Right cardiac atrium (tissue), 5 donors: ENCODE results near the gene TARS2. TPM values are rescaled to one million over a fixed set of nuclear protein-coding genes. Genes with fewer than 3 reads are reported as not detected.

ENCODE experiments used
- ATAC-seq, 2 donors: fragments of 200-7000 bp; cut with Tn5 transposase; one replicate each; pipeline versions ENCODE4 v1.8.0 to v1.9.1; 2020; ENCODE audit warnings: moderate library complexity in 2 of 2, mild to moderate bottlenecking in 1 of 2
- DNase-seq, 3 donors: peaks; one replicate each; pipeline ENCODE4 v3.0.0-alpha.2; 2020
- H3K27ac ChIP-seq: one replicate; pipeline ENCODE4 v1.5.1; 2013; ENCODE audit warnings: mild to moderate bottlenecking, low read length, control low read depth, moderate library complexity
- H3K27me3 ChIP-seq: one replicate; pipeline ENCODE4 v1.6.1; 2013; ENCODE audit not compliant: control insufficient read depth, insufficient read depth
- H3K4me1 ChIP-seq: one replicate; pipeline ENCODE4 v1.6.1; 2013; ENCODE audit warnings: low read length; ENCODE audit not compliant: control insufficient read depth, insufficient read depth
- H3K4me3 ChIP-seq: one replicate; pipeline ENCODE4 v1.5.1; 2013; ENCODE audit warnings: low read length, control low read depth
- H3K9me3 ChIP-seq: one replicate; pipeline ENCODE4 v1.6.1; 2013; ENCODE audit warnings: low read length; ENCODE audit not compliant: control insufficient read depth
- WGBS: extraction: QIAGEN DNeasy Blood & Tissue Kit; methylation state at CpG from one replicate; pipeline ENCODE4 v1.1.7; 2013; 5-methylcytosine and 5-hydroxymethylcytosine counted together
- intact Hi-C, 4 donors: fragments of 100-400 bp; cut with DNase I; formaldehyde crosslinking; loops; one replicate each; pipeline versions ENCODE4 v1.11.0 to v1.14.0; 2022 to 2023
- long read RNA-seq, 4 donors: library from polyadenylated mRNA; unstranded; transcript quantifications; one replicate each; pipeline ENCODE4 v2.0.0, GENCODE V29; 2020 to 2021
- polyA plus RNA-seq: library from polyadenylated mRNA; stranded (reverse); fragments of 200-250 nt; gene quantifications from one replicate; pipeline ENCODE4 v1.2.3, GENCODE V29; 2013
- total RNA-seq, 4 donors: library from RNA; stranded (reverse); fragmentation: NEBNext Ultra II Directional; extraction: Animal tissue kit (Norgen Biotek cat#: 25700); gene quantifications; one replicate each; pipeline ENCODE4 v1.2.1, GENCODE V29; 2021
- donor health status: healthy with polysubstance abuse.
- donor health status: DM: no; HTN: yes; CAD: no.
- donor health status: DM: no; HTN: no; CAD: no.
- donor health status: DM: no; HTN: yes; CAD: no; lungs with severe emphysema.
- donor health status: DM: yes; HTN: yes; CAD: no.

The TARS2 gene, protein sequence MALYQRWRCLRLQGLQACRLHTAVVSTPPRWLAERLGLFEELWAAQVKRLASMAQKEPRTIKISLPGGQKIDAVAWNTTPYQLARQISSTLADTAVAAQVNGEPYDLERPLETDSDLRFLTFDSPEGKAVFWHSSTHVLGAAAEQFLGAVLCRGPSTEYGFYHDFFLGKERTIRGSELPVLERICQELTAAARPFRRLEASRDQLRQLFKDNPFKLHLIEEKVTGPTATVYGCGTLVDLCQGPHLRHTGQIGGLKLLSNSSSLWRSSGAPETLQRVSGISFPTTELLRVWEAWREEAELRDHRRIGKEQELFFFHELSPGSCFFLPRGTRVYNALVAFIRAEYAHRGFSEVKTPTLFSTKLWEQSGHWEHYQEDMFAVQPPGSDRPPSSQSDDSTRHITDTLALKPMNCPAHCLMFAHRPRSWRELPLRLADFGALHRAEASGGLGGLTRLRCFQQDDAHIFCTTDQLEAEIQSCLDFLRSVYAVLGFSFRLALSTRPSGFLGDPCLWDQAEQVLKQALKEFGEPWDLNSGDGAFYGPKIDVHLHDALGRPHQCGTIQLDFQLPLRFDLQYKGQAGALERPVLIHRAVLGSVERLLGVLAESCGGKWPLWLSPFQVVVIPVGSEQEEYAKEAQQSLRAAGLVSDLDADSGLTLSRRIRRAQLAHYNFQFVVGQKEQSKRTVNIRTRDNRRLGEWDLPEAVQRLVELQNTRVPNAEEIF
- total RNA-seq: 10 to 100 TPM; 15.1 to 23.2 (median 22.1) TPM
- polyA plus RNA-seq: 20.0 TPM
- long read RNA-seq, donor 1, transcript TARS2-214 (16 exons, 2,162 nt): minor isoform, 10 of 65 reads
- long read RNA-seq, donor 1, transcript TARS2-204 (18 exons, 2,729 nt): major isoform, 20 of 65 reads
- long read RNA-seq, donor 1, partial matches to known transcripts: 21 of 65 reads
- long read RNA-seq, donor 1, other reads (novel, unspliced or antisense): 14 of 65 reads
- long read RNA-seq, donor 2, transcript TARS2-204 (18 exons, 2,729 nt): major isoform, 15 of 27 reads
- long read RNA-seq, donor 2, partial matches to known transcripts: 4 of 27 reads
- long read RNA-seq, donor 2, other reads (novel, unspliced or antisense): 5 of 27 reads
- long read RNA-seq, donor 3, transcript TARS2-204 (18 exons, 2,729 nt): major isoform, 22 of 81 reads
- long read RNA-seq, donor 3, transcript TARS2-214 (16 exons, 2,162 nt): minor isoform, 19 of 81 reads
- long read RNA-seq, donor 3, partial matches to known transcripts: 25 of 81 reads
- long read RNA-seq, donor 3, other reads (novel, unspliced or antisense): 15 of 81 reads
- long read RNA-seq, donor 4, transcript TARS2-214 (16 exons, 2,162 nt): minor isoform, 7 of 31 reads
- long read RNA-seq, donor 4, transcript TARS2-204 (18 exons, 2,729 nt): major isoform, 14 of 31 reads
- long read RNA-seq, donor 4, partial matches to known transcripts: 2 of 31 reads
- long read RNA-seq, donor 4, other reads (novel, unspliced or antisense): 8 of 31 reads

DNA sequence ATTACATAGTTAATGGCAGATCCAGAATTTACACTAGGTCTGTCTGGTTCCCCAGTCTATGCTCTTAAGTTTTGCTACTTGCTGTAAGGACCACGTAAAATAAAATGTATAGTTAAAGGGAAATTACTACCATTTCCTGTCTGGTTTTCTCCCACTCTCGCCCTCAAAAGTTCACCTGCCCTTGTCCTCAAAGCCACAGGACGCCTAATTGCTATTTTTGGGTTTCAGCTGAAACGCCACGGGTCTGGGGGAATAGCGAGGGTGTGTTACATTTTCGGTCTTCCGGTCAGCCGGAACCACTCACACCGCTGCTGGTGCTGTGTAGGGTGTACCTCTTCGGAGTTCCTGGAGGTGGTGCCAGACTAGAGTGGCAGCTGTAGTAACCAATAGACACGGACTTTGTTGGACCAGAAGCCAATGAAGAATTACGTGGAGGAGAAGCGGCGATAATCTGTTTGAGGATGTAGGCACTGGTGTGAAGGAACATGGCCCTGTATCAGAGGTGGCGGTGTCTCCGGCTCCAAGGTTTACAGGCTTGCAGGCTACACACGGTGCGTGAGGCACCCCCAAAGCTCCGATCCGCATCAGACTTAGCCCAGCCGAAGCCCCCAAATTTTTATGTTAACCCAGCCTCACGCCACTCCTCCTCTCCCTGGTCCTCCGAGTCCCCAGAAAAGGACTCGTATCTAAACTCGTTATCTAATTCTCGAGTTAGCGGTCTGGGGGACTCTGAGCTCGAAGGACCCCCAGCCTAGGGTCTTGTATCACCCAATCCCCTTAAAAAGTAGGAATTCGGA lies at the start of gene TARS2:
Gene TARS2 (plus strand): TSS at position 454 of the 797 bp plus-strand sequence. CDS start 32 bp downstream, at position 486.
- no peaks in the 10 kb centered on the region for H3K27me3 ChIP-seq
- H3K4me3 ChIP-seq: peak within 1 kb of the TSS; percentile 78
- H3K4me1 ChIP-seq: peaks cover 5% of the 10 kb centered on the region
- H3K27ac ChIP-seq: peak within 1 kb of the TSS; percentile 74
- intact Hi-C loops: no loop called here
- ATAC-seq (peak; percentile 100), DNase-seq (peak; percentile 92 to 95 (median 94))
- H3K9me3 ChIP-seq: no peaks in the 10 kb centered on the region
- under 1% methylated on average over 30 of the region's 30 CpGs for WGBS

DNA sequence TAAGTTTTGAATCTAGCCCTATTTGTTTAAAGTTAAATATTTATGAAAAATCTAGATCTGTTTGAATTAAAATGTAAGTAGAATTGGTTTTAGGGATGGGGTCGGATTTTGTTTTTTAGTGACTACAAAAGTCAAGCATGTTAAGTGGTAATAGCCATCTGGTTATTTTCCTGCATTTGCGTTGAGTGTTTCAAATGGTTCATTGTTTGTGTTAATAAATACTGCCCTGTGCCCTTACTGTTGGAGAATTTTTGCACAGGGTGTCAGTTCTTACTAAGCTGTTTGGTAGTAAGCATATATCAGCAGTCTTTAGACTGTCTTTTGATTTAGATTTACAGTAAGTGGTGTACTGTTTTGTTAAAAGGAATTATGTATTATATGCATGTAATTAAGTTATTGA lies 46.1 kb upstream of the TARS2 start:
- no peak overlapping the region for H3K4me3 ChIP-seq
- DNase-seq: no peak
- no peaks in the 10 kb centered on the region for H3K27me3 ChIP-seq
- H3K4me1 ChIP-seq: no peaks in the 10 kb centered on the region
- H3K9me3 ChIP-seq: no peaks in the 10 kb centered on the region
- WGBS: 77% methylated on average over 2 of the region's 2 CpGs
- H3K27ac ChIP-seq: no peak overlapping the region
- intact Hi-C loops: no loop called here
- ATAC-seq: no peak

DNA sequence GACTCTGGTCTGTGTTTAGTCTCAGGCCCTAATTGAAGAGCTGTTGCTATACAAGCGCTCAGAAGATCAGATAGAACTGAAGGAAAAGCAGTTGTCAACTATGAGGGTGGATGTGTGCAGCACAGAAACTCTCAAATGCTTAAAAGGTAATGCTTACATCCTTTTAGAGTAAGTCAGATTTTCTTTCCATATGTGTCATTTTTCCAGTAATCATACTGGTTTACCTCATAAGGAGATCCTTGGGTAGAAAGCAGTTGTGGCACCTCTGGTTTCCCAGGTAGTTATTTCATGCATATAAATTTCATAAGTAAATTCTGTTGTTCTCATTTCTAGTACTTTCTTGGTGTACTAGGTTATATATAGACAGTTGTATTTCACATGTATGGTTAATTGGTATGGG lies 43.0 kb upstream of the TARS2 start:
- no peak for DNase-seq
- H3K27me3 ChIP-seq: no peaks in the 10 kb centered on the region
- H3K4me3 ChIP-seq: no peak overlapping the region
- WGBS: 100% methylated on average over 1 of the region's 1 CpG
- no peak for ATAC-seq
- H3K9me3 ChIP-seq: no peaks in the 10 kb centered on the region
- no peak overlapping the region for H3K27ac ChIP-seq
- no peaks in the 10 kb centered on the region for H3K4me1 ChIP-seq
- intact Hi-C loops: no loop called here

DNA sequence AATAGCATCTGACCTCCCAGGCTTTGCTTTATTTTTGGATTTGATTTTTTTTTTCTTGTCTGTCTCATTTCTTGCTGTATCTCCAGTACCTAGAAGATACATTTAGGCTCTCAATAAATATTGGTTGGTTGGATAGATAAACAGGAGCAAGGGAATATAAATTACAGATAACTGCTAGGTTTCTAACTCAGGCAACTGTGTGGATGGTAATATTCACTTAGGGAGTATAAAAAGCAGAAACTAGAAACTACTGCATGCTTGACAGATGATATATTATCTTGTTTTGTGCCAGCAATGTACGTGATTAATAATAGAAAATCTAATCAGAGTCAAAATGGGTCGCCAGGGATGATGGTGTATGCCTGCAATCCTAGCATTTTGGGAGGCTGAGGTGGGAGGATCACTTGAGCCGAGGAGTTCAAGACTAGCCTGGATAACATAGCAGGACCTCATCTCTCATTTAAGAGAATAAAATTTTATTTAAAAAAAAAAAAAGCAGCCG lies 31.0 kb upstream of the TARS2 start:
- intact Hi-C loops: no loop called here
- H3K27ac ChIP-seq: no peak overlapping the region
- 71% methylated on average over 4 of the region's 4 CpGs for WGBS

DNA sequence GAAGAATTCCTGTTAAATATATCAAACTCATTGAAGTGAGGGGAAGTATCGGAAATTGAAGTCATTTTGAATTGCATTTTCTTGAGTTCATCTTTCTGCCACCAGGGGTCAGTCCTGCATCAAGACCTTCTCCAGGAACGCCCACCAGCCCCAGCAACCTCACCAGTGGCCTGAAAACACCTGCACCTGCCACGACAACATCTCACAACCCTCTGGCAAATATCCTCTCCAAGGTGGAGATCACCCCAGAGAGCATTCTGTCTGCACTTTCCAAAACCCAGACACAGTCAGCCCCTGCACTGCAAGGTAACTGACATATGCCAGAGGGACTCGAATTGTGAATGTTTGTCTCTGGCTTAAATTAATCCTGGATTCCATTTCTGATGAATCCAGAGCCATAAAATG lies 22.8 kb upstream of the TARS2 start:
- WGBS: 41% methylated on average over 4 of the region's 4 CpGs
- ATAC-seq (peak; percentile 63 to 64), DNase-seq (peak in 2 of 3 donors; percentile 37 to 64)
- intact Hi-C loops: loop anchor here in 1 of 4 donors (5.0 kb wide), 1 partner anchor 68 kb away; no protein-coding TSS in a partner anchor
- Histone ChIP-seq H3K27me3 (no peaks in the 10 kb centered on the region), H3K4me3 (no peak overlapping the region), H3K9me3 (no peaks in the 10 kb centered on the region), H3K4me1 (no peaks in the 10 kb centered on the region), H3K27ac (no peak overlapping the region)

More for the DNA sequence above, 31.0 kb upstream of the TARS2 start:
- DNase-seq (no peak), ATAC-seq (no peak)
- H3K27me3 ChIP-seq: no peaks in the 10 kb centered on the region
- no peaks in the 10 kb centered on the region for H3K9me3 ChIP-seq
- no peak overlapping the region for H3K4me3 ChIP-seq
- H3K4me1 ChIP-seq: no peaks in the 10 kb centered on the region

DNA sequence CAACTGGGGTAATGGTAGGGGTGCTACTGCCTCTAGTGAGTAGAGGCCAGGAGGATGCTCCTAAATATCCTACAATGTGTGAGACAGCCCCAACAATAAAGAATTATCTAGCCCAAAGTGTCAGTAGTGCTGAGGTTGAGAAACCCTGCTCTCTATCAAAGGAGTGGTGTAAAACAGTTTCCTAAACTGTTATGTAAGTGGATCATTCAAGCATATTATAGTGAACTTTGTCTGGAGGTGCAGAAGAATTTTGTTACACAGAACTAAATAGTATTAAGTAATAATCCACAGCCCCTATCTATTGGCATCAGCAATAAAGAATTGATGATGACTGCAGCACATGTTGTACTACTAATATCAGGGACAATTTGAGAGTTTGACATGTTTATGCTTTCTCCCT lies 20.3 kb upstream of the TARS2 start:
- Histone ChIP-seq H3K27ac (no peak overlapping the region), H3K4me3 (no peak overlapping the region), H3K4me1 (no peaks in the 10 kb centered on the region), H3K9me3 (no peaks in the 10 kb centered on the region), H3K27me3 (no peaks in the 10 kb centered on the region)
- no peak for ATAC-seq
- no peak for DNase-seq
- intact Hi-C loops: loop anchor here in 1 of 4 donors (5.0 kb wide), 1 partner anchor 65 kb away; no protein-coding TSS in a partner anchor

DNA sequence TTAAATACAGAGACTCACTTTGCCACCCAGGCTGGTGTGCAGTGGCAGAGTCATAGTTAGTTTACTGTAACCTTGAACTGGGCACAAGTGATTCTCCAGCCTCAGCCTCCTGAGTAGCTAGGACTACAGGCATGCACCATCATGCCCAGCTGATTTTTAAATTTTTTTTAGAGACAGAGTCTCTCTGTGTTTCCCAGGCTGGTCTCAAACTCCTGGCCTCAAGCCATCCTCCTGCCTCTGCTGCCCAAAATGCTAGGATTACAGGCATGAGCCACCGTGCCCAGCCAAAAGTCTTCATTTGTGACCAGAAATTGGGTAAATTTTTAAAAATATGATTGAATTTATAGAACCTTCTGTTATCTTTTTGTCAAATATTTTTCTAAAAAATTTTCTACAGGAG lies 17.9 kb upstream of the TARS2 start:
- intact Hi-C loops: loop anchor here in 1 of 4 donors (5.0 kb wide), 1 partner anchor 63 kb away; no protein-coding TSS in a partner anchor
- 63% methylated on average over 1 of the region's 1 CpG for WGBS
- Histone ChIP-seq H3K9me3 (no peaks in the 10 kb centered on the region), H3K27ac (no peak overlapping the region), H3K27me3 (no peaks in the 10 kb centered on the region), H3K4me1 (peaks cover 3% of the 10 kb centered on the region), H3K4me3 (no peak overlapping the region)
- DNase-seq (no peak), ATAC-seq (no peak)

DNA sequence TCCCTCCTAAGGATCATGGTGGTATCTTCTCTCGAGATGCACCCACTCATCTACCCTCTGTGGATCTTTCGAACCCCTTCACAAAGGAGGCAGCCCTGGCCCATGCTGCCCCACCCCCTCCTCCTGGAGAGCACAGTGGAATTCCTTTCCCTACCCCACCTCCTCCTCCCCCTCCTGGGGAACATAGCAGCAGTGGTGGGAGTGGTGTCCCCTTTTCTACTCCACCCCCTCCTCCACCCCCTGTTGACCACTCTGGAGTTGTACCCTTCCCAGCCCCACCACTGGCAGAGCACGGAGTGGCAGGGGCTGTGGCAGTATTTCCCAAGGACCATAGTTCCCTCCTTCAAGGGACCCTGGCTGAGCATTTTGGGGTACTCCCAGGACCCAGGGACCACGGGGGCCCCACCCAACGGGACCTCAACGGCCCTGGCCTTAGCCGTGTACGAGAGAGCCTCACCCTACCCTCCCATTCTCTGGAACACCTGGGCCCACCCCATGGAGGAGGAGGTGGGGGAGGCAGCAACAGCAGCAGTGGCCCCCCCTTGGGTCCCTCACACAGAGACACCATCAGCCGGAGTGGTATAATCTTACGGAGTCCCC lies 14.5 kb upstream of the TARS2 start:
- ATAC-seq (peak; percentile 26 to 27), DNase-seq (no peak)
- 90% methylated on average over 10 of the region's 10 CpGs for WGBS
- intact Hi-C loops: loop anchor here in 2 of 4 donors (5.0 to 10.0 kb wide), 2 partner anchors 60 to 62 kb away; no protein-coding TSS in a partner anchor
- Histone ChIP-seq H3K27ac (no peak overlapping the region), H3K4me1 (peaks cover 6% of the 10 kb centered on the region), H3K9me3 (no peaks in the 10 kb centered on the region), H3K27me3 (no peaks in the 10 kb centered on the region), H3K4me3 (no peak overlapping the region)

DNA sequence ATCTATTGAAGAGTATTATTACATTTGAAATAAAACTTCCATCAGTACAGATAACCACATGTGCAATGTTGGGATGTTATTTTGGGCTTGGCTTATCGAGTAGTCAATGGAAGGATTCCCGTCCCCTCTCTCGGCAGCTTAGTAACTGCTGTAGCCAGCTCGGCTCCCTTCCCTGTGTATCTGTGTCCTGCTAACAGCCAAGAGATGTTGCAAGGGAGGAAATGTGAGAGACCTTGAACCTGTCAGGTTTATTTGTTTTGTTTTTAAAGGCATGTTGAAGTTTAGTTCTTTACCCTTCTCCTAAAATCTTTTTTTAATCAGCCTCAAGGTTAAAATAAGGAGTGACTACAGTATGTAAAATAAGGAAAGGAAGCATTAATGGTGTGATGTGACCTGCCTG lies 13.6 kb upstream of the TARS2 start:
- ATAC-seq (peak; percentile 62 to 73), DNase-seq (no peak)
- 53% methylated on average over 4 of the region's 4 CpGs for WGBS
- Histone ChIP-seq H3K27me3 (no peaks in the 10 kb centered on the region), H3K27ac (no peak overlapping the region), H3K4me1 (peaks cover 6% of the 10 kb centered on the region), H3K9me3 (no peaks in the 10 kb centered on the region), H3K4me3 (no peak overlapping the region)
- intact Hi-C loops: loop anchor here in 2 of 4 donors (5.0 to 10.0 kb wide), 2 partner anchors 59 to 61 kb away; no protein-coding TSS in a partner anchor
